Measurements from ENCODE around the gene ERC1.
"Not testable (repeated sequence)": the region's sequence is repeated elsewhere in the genome, so short reads cannot be mapped to it uniquely, and the experiment has no call there.

Gene ERC1

DNA sequence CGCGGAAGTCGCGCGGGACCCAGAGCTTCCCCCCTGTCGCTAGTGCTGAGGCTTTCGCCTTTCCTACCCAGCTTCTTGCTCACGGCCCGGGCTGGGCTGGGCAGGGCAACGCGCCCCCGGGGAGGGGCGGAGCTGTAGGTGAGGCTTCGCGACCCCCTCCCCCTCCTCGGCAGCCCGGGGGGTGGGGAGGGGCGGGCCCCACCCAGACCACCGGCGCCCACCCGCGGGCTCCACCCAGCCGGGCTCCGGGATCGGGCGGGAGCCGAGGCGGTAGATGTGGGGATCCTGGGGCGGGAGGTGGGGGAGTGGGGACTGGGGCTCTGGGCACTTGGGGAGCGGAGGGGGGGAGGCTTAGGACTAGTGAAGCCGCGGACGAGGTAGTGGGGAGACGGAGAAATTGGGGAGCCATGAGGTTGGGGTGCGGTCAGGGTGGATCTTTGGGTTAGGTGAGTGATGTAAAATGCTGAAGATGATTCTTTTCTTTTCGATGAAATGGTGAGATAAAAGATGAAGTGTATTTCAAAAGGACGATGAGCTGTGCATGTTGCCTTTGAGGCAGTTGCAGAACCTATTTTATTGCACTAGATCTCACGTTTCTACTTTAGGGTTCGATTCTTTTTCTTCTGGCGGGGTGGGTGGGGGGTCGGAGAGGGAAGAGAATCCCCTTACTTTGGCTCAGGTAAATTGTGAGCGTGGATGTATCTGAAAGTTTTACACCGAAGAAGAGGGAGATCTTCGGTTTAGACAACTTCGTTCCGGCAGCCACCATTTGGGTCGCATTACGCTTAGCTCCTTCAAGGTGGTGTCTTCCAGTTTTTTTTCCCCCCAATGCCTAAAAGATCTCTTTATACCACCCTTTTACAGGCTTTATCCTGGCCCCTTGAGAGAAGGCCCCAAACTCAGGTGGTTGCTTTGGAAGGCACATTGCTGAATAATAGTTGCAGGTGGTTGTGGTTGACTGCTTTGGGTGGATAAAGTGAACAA is 619 bp downstream of the ERC1 start:
- no peaks in the 10 kb centered on the region for H3K27me3 ChIP-seq
- peak overlapping the region; percentile 66 to 96 for H3K4me3 ChIP-seq (ENCODE audit: low read depth in 1 of 2, low read length in 1 of 2)
- TF ChIP-seq, protein P1, sequence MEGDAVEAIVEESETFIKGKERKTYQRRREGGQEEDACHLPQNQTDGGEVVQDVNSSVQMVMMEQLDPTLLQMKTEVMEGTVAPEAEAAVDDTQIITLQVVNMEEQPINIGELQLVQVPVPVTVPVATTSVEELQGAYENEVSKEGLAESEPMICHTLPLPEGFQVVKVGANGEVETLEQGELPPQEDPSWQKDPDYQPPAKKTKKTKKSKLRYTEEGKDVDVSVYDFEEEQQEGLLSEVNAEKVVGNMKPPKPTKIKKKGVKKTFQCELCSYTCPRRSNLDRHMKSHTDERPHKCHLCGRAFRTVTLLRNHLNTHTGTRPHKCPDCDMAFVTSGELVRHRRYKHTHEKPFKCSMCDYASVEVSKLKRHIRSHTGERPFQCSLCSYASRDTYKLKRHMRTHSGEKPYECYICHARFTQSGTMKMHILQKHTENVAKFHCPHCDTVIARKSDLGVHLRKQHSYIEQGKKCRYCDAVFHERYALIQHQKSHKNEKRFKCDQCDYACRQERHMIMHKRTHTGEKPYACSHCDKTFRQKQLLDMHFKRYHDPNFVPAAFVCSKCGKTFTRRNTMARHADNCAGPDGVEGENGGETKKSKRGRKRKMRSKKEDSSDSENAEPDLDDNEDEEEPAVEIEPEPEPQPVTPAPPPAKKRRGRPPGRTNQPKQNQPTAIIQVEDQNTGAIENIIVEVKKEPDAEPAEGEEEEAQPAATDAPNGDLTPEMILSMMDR (IDR thresholded peaks at IDR 0.05) = no peak
- H3K36me3 ChIP-seq = no peaks in the 10 kb centered on the region
- peak overlapping the region; percentile 86 for H3K27ac ChIP-seq
- H3K4me1 ChIP-seq (ENCODE audit: control insufficient read depth in 1 of 2, insufficient read depth in 1 of 2, low read depth in 1 of 2, low read length in 1 of 2) = peaks cover 20 to 29% of the 10 kb centered on the region in 2 experiments
- H3K9me3 ChIP-seq = no peaks in the 10 kb centered on the region

DNA sequence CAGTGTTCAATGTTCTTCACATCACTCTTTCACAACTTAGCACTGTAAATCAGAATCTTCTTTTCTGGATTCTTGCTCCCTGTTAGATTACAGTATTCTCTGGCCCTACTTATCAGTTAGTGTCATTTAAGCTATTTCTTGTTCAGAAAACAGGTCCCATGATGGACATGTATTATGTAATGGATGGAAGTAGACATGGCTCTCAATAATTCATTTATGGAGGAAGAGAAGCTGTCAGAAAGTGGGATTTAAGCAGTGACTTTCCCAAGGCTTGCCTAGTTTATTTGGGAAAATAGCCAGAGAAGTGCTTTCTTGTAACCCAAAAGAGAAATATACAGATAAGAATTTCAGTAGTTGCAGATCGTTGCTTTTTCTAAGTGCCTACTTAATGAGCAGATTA is 1.6 kb downstream of the ERC1 start:
- Histone ChIP-seq H3K36me3 (no peaks in the 10 kb centered on the region), H3K27me3 (no peaks in the 10 kb centered on the region), H3K27ac (no peak overlapping the region), H3K4me1 (ENCODE audit: control insufficient read depth in 1 of 2, insufficient read depth in 1 of 2, low read depth in 1 of 2, low read length in 1 of 2) (peaks cover 20 to 29% of the 10 kb centered on the region in 2 experiments), H3K4me3 (ENCODE audit: low read depth in 1 of 2, low read length in 1 of 2) (no peak overlapping the region), H3K9me3 (no peaks in the 10 kb centered on the region)
- TF ChIP-seq, protein P1 (IDR thresholded peaks at IDR 0.05) = no peak

DNA sequence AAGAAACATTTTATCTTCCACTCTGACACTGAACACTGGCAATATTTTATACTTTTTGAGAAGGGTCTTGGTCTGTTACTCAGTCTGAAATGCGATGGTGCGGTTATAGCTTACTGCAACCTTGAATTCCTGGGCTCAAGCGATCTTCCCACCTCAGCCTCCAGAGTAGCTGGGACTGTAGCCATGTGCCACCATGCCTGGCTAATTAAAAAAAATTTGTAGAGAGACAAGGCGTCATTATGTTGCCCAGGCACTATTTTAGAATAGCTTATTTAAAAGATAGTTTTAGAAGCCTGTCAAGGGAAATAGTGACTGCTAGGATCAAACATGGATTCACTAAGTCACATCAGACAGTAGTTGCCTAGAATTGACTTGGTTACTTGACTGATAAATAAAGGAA is 5.9 kb downstream of the ERC1 start:
- Histone ChIP-seq H3K27me3 (no peaks in the 10 kb centered on the region), H3K4me1 (ENCODE audit: control insufficient read depth in 1 of 2, insufficient read depth in 1 of 2, low read depth in 1 of 2, low read length in 1 of 2) (peaks cover 8 to 17% of the 10 kb centered on the region in 2 experiments), H3K4me3 (ENCODE audit: low read depth in 1 of 2, low read length in 1 of 2) (no peak overlapping the region), H3K9me3 (no peaks in the 10 kb centered on the region), H3K27ac (no peak overlapping the region), H3K36me3 (no peaks in the 10 kb centered on the region)
- TF ChIP-seq, protein P1 (IDR thresholded peaks at IDR 0.05) = no peak

- H3K9me3 ChIP-seq = no peaks in the 10 kb centered on the region
- no peaks in the 10 kb centered on the region for H3K36me3 ChIP-seq
- H3K27ac ChIP-seq = no peak overlapping the region
- H3K27me3 ChIP-seq = no peaks in the 10 kb centered on the region
- no peak overlapping the region for H3K4me3 ChIP-seq (ENCODE audit: low read depth in 1 of 2, low read length in 1 of 2)
- TF ChIP-seq, protein P1 (IDR thresholded peaks at IDR 0.05) = no peak
- H3K4me1 ChIP-seq (ENCODE audit: control insufficient read depth in 1 of 2, insufficient read depth in 1 of 2, low read depth in 1 of 2, low read length in 1 of 2) = peaks cover 4 to 15% of the 10 kb centered on the region in 2 experiments
These were observed 6.5 kb downstream of the ERC1 start for GRCh38 chr12:997505-997904.

- Histone ChIP-seq H3K27me3 (no peaks in the 10 kb centered on the region), H3K4me1 (ENCODE audit: control insufficient read depth in 1 of 2, insufficient read depth in 1 of 2, low read depth in 1 of 2, low read length in 1 of 2) (peaks cover 4 to 15% of the 10 kb centered on the region in 2 experiments), H3K36me3 (no peaks in the 10 kb centered on the region), H3K4me3 (ENCODE audit: low read depth in 1 of 2, low read length in 1 of 2) (no peak overlapping the region), H3K27ac (no peak overlapping the region), H3K9me3 (no peaks in the 10 kb centered on the region)
- TF ChIP-seq, protein P1 (IDR thresholded peaks at IDR 0.05) = no peak
These were observed 7.2 kb downstream of the ERC1 start for GRCh38 chr12:998020-998874.

DNA sequence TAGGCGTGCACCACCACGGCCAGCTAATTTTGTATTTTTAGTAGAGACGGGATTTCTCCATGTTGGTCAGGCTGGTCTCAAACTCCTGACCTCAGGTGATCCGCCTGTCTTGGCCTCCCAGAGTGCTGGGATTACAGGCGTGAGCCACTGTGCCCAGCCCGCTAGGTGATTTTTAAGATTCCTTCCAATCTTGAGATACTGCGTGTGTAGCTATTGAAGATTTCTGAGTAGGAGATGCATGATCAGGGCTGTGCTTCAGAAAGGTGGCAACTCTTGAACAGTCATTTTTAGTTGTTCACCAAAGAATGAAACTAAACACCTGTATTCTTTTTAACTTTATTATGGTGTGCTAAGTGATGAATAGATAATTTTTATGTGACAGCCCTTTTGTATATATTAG is 8.7 kb downstream of the ERC1 start:
- not testable (repeated sequence) for H3K36me3 ChIP-seq; H3K27ac ChIP-seq; H3K27me3 ChIP-seq; H3K4me1 ChIP-seq (ENCODE audit: control insufficient read depth in 1 of 2, insufficient read depth in 1 of 2, low read depth in 1 of 2, low read length in 1 of 2); H3K9me3 ChIP-seq; H3K4me3 ChIP-seq (ENCODE audit: low read depth in 1 of 2, low read length in 1 of 2)
